Epithelial cell of esophagus (primary cell): ENCODE data around the gene LRRC3C.

ENCODE experiments used
- DNase-seq: peaks from one replicate; pipeline ENCODE4 v3.0.0; 2010; ENCODE audit warnings: low read depth
- H3K4me3 ChIP-seq: 2 replicates; pipeline ENCODE4 v1.5.1; 2011; ENCODE audit warnings: mild to moderate bottlenecking, low read length, control low read depth
- TF ChIP-seq, protein P1 (sequence below): IDR thresholded peaks from 2 replicates; pipeline ENCODE4 v1.5.1; 2011; ENCODE audit warnings: low read depth, mild to moderate bottlenecking, low read length, control low read depth, inconsistent platforms; ENCODE audit not compliant: insufficient read depth; ENCODE audit errors: missing control alignments

LRRC3C gene

DNA sequence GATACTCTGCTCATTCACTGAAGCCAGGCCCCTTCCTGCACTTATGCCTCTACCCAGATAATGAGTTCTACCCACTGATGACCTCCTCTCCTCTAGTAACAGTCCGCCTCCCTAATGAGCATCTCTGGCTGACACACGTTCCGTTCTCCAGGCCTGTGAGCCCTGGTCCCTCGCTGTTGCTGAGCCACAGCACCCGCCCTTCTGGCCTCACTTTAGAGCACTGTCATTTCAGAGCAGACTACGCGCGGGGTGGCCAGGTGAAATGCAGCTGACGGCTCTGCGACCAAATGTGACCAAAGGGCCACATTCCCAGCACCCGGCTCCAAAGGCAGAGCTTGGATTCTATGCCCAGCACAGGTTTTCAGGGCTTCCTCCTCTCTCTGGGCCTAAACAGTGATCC is 66.9 kb downstream of the LRRC3C start:
- TF ChIP-seq, protein P1, sequence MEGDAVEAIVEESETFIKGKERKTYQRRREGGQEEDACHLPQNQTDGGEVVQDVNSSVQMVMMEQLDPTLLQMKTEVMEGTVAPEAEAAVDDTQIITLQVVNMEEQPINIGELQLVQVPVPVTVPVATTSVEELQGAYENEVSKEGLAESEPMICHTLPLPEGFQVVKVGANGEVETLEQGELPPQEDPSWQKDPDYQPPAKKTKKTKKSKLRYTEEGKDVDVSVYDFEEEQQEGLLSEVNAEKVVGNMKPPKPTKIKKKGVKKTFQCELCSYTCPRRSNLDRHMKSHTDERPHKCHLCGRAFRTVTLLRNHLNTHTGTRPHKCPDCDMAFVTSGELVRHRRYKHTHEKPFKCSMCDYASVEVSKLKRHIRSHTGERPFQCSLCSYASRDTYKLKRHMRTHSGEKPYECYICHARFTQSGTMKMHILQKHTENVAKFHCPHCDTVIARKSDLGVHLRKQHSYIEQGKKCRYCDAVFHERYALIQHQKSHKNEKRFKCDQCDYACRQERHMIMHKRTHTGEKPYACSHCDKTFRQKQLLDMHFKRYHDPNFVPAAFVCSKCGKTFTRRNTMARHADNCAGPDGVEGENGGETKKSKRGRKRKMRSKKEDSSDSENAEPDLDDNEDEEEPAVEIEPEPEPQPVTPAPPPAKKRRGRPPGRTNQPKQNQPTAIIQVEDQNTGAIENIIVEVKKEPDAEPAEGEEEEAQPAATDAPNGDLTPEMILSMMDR, result no peak
- no peak for DNase-seq
- H3K4me3 ChIP-seq, result no peak overlapping the region
